ENCODE results near the gene LOC101059915.

LOC101059915 gene

DNA sequence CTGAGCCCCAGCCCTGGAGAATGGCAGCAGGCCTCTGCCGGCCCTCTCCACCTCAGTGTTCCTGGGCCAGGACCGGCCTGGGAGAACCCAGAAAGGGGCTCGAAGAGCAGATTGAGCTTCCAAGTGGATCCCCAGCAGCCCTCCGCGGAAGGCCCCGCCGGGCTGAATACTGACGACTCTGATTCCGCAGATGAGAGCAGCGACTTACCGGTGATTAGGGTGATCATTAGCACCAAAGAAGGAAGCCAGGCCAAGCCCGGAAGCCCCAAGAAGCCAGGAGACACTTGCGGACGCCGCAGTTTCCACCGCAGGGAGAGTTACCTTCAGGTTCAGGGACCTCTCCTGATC lies 876 bp downstream of the LOC101059915 start:
- Histone ChIP-seq H3K23me2 (ENCODE audit: insufficient read length, low read depth, low read length, poor library complexity, severe bottlenecking) (no peaks in the 10 kb centered on the region), H3K9me3 (ENCODE audit: control insufficient read depth, low read depth, low read length) (peaks cover 28% of the 10 kb centered on the region), H3K4ac (ENCODE audit: low read depth, low read length) (no peak overlapping the region), H2BK15ac (ENCODE audit: low read depth, low read length) (no peak overlapping the region), H3K4me2 (ENCODE audit: insufficient read depth, insufficient read length, low read length) (no peak overlapping the region), H3T11ph (ENCODE audit: low read length) (no peak overlapping the region), H4K20me1 (ENCODE audit: control insufficient read depth, insufficient read depth, insufficient read length) (no peaks in the 10 kb centered on the region), H3K4me1 (ENCODE audit: insufficient read depth, low read length) (no peaks in the 10 kb centered on the region), H3K79me1 (ENCODE audit: insufficient read depth, low read depth, low read length, poor library complexity, severe bottlenecking) (no peaks in the 10 kb centered on the region), H2BK20ac (ENCODE audit: low read depth, low read length, poor library complexity, severe bottlenecking) (no peak overlapping the region), H2BK5ac (ENCODE audit: insufficient read length, low read length) (no peak overlapping the region), H3K14ac (ENCODE audit: insufficient read depth, low read length) (no peak overlapping the region), H3K27me3 (ENCODE audit: insufficient read depth, low read length) (no peaks in the 10 kb centered on the region), H3K56ac (ENCODE audit: insufficient read length, low read depth, low read length) (no peak overlapping the region), H4K8ac (replicated peaks; ENCODE audit: insufficient read length, low read depth, low read length) (no peak overlapping the region), H2AFZ (ENCODE audit: low read length) (no peak overlapping the region), H3K27ac (ENCODE audit: insufficient read length, low read depth, low read length) (no peak overlapping the region), H2BK120ac (ENCODE audit: low read depth, low read length, poor library complexity, severe bottlenecking) (no peak overlapping the region), H2AK5ac (ENCODE audit: insufficient read length, low read length) (no peak overlapping the region), H3K18ac (ENCODE audit: insufficient read length, low read depth, low read length) (no peak overlapping the region), H2BK12ac (ENCODE audit: insufficient read length, low read depth, low read length) (no peak overlapping the region), H3K79me2 (ENCODE audit: insufficient read depth, low read length) (no peaks in the 10 kb centered on the region), H3K9ac (ENCODE audit: extremely low read depth, insufficient read length, low read length) (no peak overlapping the region), H4K5ac (ENCODE audit: insufficient read length, low read depth, low read length) (no peak overlapping the region), H4K91ac (ENCODE audit: insufficient read length, low read depth, low read length) (no peak overlapping the region), H3K23ac (ENCODE audit: insufficient read length, low read depth, low read length) (no peak overlapping the region)
- no peak for DNase-seq
- no peak overlapping the region for H3K27ac Mint-ChIP-seq
- TF ChIP-seq, protein P1, sequence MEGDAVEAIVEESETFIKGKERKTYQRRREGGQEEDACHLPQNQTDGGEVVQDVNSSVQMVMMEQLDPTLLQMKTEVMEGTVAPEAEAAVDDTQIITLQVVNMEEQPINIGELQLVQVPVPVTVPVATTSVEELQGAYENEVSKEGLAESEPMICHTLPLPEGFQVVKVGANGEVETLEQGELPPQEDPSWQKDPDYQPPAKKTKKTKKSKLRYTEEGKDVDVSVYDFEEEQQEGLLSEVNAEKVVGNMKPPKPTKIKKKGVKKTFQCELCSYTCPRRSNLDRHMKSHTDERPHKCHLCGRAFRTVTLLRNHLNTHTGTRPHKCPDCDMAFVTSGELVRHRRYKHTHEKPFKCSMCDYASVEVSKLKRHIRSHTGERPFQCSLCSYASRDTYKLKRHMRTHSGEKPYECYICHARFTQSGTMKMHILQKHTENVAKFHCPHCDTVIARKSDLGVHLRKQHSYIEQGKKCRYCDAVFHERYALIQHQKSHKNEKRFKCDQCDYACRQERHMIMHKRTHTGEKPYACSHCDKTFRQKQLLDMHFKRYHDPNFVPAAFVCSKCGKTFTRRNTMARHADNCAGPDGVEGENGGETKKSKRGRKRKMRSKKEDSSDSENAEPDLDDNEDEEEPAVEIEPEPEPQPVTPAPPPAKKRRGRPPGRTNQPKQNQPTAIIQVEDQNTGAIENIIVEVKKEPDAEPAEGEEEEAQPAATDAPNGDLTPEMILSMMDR (conservative IDR thresholded peaks at IDR 0.05): no peak
- H3K27me3 Mint-ChIP-seq (ENCODE audit: low read depth): peaks cover 4% of the 10 kb centered on the region
- peaks cover 4 to 7% (median 6%) of the 10 kb centered on the region in 3 experiments; a peak in 4 of 7 replicates for H3K36me3 Mint-ChIP-seq (ENCODE audit: insufficient read depth in 1 of 3, low read depth in 3 of 3)
- peaks cover 0 to 5% of the 10 kb centered on the region in 2 experiments; a peak in 1 of 4 replicates for H3K4me1 Mint-ChIP-seq
- H3K4me3 Mint-ChIP-seq: no peak overlapping the region
- WGBS (ENCODE audit: extremely low coverage, insufficient read length, low lambda C conversion rate): no CpG with 5 or more reads among the region's 16 CpGs
- H3K9me3 Mint-ChIP-seq: peaks cover 69 to 81% of the 10 kb centered on the region in 2 experiments
